Chondrocyte (in vitro differentiated cells): ENCODE results near the gene DIPK1B. TPM values are rescaled to one million over a fixed set of nuclear protein-coding genes. Genes with fewer than 3 reads are reported as not detected.

ENCODE experiments used
- DNase-seq: peaks from one replicate; pipeline ENCODE4 v3.0.0; 2021; ENCODE audit warnings: mixed read lengths, low spot score
- H3K27ac Mint-ChIP-seq: one replicate; pipeline ENCODE4 v1.8.0; 2021; ENCODE audit warnings: mild to moderate bottlenecking, moderate library complexity, mixed read lengths; ENCODE audit not compliant: unreplicated experiment
- H3K27me3 Mint-ChIP-seq: 2 replicates; pipeline ENCODE4 v1.8.0; 2021; ENCODE audit warnings: low read depth, mixed read lengths
- H3K36me3 Mint-ChIP-seq: 2 replicates; pipeline ENCODE4 v1.8.0; 2021; ENCODE audit warnings: low read depth, mixed read lengths
- H3K4me1 Mint-ChIP-seq: 2 replicates; pipeline ENCODE4 v1.8.0; 2021; ENCODE audit warnings: low read depth, mild to moderate bottlenecking, mixed read lengths
- H3K4me3 Mint-ChIP-seq: one replicate; pipeline ENCODE4 v1.8.0; 2021; ENCODE audit warnings: mild to moderate bottlenecking, moderate library complexity, mixed read lengths; ENCODE audit not compliant: unreplicated experiment
- H3K9me3 Mint-ChIP-seq: 2 replicates; pipeline ENCODE4 v1.8.0; 2021; ENCODE audit warnings: low read depth, mixed read lengths
- total RNA-seq: library from RNA; stranded (reverse); gene quantifications from 3 replicates; pipeline ENCODE4 v1.2.1, GENCODE V29; 2021
- TF ChIP-seq, protein P1 (sequence below): fragments of 200-600 bp; sonication (generic); IDR thresholded peaks from 2 replicates; pipeline ENCODE4 v1.5.0; 2021; ENCODE audit warnings: antibody characterized with exemption, mild to moderate bottlenecking, moderate library complexity

DIPK1B gene
- total RNA-seq, 1 donor from 2014 or later, result 9.2 TPM

- no peak for DNase-seq
- Mint-ChIP-seq H3K27me3 (no peaks in the 10 kb centered on the region), H3K27ac (no peak overlapping the region), H3K36me3 (peaks cover 2% of the 10 kb centered on the region), H3K9me3 (no peaks in the 10 kb centered on the region), H3K4me3 (no peak overlapping the region), H3K4me1 (no peaks in the 10 kb centered on the region)
- TF ChIP-seq, protein P1, sequence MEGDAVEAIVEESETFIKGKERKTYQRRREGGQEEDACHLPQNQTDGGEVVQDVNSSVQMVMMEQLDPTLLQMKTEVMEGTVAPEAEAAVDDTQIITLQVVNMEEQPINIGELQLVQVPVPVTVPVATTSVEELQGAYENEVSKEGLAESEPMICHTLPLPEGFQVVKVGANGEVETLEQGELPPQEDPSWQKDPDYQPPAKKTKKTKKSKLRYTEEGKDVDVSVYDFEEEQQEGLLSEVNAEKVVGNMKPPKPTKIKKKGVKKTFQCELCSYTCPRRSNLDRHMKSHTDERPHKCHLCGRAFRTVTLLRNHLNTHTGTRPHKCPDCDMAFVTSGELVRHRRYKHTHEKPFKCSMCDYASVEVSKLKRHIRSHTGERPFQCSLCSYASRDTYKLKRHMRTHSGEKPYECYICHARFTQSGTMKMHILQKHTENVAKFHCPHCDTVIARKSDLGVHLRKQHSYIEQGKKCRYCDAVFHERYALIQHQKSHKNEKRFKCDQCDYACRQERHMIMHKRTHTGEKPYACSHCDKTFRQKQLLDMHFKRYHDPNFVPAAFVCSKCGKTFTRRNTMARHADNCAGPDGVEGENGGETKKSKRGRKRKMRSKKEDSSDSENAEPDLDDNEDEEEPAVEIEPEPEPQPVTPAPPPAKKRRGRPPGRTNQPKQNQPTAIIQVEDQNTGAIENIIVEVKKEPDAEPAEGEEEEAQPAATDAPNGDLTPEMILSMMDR, result no peak
Observed at GRCh38 chr9:136672431-136673087, 39.8 kb upstream of the DIPK1B start.

GRCh38 chr9:136673088-136673974 is 39.0 kb upstream of the DIPK1B start:
- Mint-ChIP-seq H3K9me3 (no peaks in the 10 kb centered on the region), H3K4me3 (no peak overlapping the region), H3K4me1 (no peaks in the 10 kb centered on the region), H3K27ac (no peak overlapping the region), H3K36me3 (peaks cover 2% of the 10 kb centered on the region), H3K27me3 (no peaks in the 10 kb centered on the region)
- DNase-seq, result no peak
- TF ChIP-seq, protein P1, result no peak

DNA sequence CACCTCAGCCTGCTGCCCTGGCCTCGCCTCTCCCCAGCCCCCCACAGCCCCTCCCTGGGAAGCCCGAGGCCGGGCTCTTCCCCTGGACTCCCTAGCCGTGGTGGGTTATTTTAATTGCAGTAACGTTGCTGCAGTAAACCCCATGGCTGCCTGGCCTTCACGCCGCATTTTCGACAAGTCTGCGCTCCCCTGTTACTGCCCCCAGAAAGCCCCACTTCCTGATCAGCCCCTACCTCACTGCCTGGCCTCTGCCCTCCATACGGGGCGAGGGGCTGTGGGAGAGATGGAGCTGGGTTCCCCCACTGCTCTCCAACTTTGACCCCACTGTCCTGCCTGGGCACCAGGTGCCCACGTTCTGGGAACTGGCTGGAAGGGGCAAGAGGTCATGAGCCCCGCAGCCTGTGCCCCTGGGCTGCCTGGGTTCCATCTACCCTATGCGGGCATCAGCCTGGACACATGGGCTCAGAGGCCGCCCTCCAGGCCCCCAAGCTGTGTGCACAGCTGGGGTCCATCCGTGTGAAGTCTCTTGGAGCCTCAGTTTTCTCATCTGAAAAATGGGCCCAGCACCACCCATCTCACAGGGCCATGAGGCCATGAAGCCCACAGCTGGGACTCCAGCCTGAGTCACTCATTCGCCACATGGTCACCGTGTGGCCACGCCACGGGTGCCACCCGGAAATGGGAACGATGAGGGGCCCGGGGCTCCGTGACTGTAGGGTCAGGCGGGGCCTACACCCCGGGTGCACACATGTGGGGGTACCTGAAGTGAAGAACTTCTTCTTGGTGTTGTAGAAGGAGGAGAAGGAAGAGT is 38.2 kb upstream of the DIPK1B start:
- Mint-ChIP-seq H3K4me1 (no peaks in the 10 kb centered on the region), H3K27ac (no peak overlapping the region), H3K9me3 (no peaks in the 10 kb centered on the region), H3K36me3 (peaks cover 2% of the 10 kb centered on the region), H3K4me3 (no peak overlapping the region), H3K27me3 (no peaks in the 10 kb centered on the region)
- TF ChIP-seq, protein P1, result no peak
- no peak for DNase-seq

DNA sequence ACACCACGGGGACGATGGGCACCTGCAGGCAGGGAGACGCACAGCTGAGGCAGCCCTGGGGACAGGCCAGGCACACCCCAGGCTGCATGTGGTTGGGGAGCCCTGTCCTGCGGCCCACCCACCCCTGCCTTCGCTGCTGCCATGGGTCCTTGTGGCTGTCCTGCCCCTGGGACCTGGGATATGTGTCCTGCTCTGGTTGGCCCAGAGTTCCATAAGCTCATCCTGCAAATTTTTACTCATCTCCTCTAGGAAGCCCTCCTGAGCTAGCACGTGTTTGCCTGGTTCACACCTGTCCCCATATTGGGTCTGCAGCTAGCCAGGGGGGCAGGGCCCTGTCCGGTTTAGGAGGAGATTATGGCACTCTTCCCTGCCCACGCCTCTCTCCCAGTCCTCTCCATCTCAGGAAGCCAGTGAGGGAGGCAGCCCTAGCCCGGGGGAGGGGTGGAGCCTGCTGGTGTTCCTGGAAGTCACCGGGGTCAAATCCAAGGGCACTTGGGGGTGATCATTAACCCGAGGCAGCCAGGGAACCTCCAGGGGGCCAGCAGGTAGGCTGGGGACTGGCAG is 37.5 kb upstream of the DIPK1B start:
- TF ChIP-seq, protein P1, result no peak
- H3K4me3 Mint-ChIP-seq, result no peak overlapping the region
- no peak overlapping the region for H3K27ac Mint-ChIP-seq
- H3K4me1 Mint-ChIP-seq, result no peaks in the 10 kb centered on the region
- no peaks in the 10 kb centered on the region for H3K9me3 Mint-ChIP-seq
- peaks cover 2% of the 10 kb centered on the region for H3K36me3 Mint-ChIP-seq
- no peak for DNase-seq
- H3K27me3 Mint-ChIP-seq, result no peaks in the 10 kb centered on the region
